H9 (cell line): ENCODE data around the gene CCDC88A. TPM values are rescaled to one million over a fixed set of nuclear protein-coding genes. Genes with fewer than 3 reads are reported as not detected.

Source experiments
- DNase-seq: peaks from one replicate; pipeline ENCODE4 v3.0.0-alpha.2; 2017
- H2AFZ ChIP-seq: one replicate; pipeline ENCODE4 v1.6.1; 2013; ENCODE audit warnings: mild to moderate bottlenecking, low read length, control low read depth, moderate library complexity
- H2AK5ac ChIP-seq: 2 replicates; pipeline ENCODE4 v1.6.1; 2013; ENCODE audit warnings: low read length, control low read depth, mixed read lengths; ENCODE audit not compliant: insufficient read length
- H2BK120ac ChIP-seq: one replicate; pipeline ENCODE4 v1.6.1; 2013; ENCODE audit warnings: low read depth, mild to moderate bottlenecking, low read length, control low read depth, inconsistent platforms; ENCODE audit not compliant: poor library complexity, severe bottlenecking
- H2BK12ac ChIP-seq: 2 replicates; pipeline ENCODE4 v1.6.1; 2013; ENCODE audit warnings: low read length, control low read depth, mixed read lengths, low read depth; ENCODE audit not compliant: insufficient read length
- H2BK15ac ChIP-seq: 2 replicates; pipeline ENCODE4 v1.6.1; 2013; ENCODE audit warnings: low read depth, low read length, control low read depth
- H2BK20ac ChIP-seq: one replicate; pipeline ENCODE4 v1.6.1; 2013; ENCODE audit warnings: low read depth, mild to moderate bottlenecking, low read length, control low read depth, inconsistent platforms; ENCODE audit not compliant: poor library complexity, severe bottlenecking
- H2BK5ac ChIP-seq: 2 replicates; pipeline ENCODE4 v1.6.1; 2013; ENCODE audit warnings: low read length, control low read depth, mixed read lengths; ENCODE audit not compliant: insufficient read length
- H3K14ac ChIP-seq: 2 replicates; pipeline ENCODE4 v1.6.1; 2013; ENCODE audit warnings: low read length, control low read depth; ENCODE audit not compliant: insufficient read depth
- H3K18ac ChIP-seq: 2 replicates; pipeline ENCODE4 v1.6.1; 2013; ENCODE audit warnings: low read depth, mild to moderate bottlenecking, mixed read lengths, low read length, control low read depth; ENCODE audit not compliant: insufficient read length
- H3K23ac ChIP-seq: 2 replicates; pipeline ENCODE4 v1.6.1; 2013; ENCODE audit warnings: low read length, control low read depth, mixed read lengths, low read depth; ENCODE audit not compliant: insufficient read length
- H3K23me2 ChIP-seq: 2 replicates; pipeline ENCODE4 v1.6.1; 2013; ENCODE audit warnings: low read depth, mild to moderate bottlenecking, mixed read lengths, low read length, control low read depth; ENCODE audit not compliant: insufficient read length, poor library complexity, severe bottlenecking
- H3K27ac ChIP-seq: 2 replicates; pipeline ENCODE4 v1.5.1; 2013; ENCODE audit warnings: low read length, control low read depth, mixed read lengths, low read depth; ENCODE audit not compliant: insufficient read length
- H3K27me3 ChIP-seq: 2 replicates; pipeline ENCODE4 v1.6.1; 2013; ENCODE audit warnings: low read length, control low read depth, inconsistent platforms; ENCODE audit not compliant: insufficient read depth
- H3K4ac ChIP-seq: 2 replicates; pipeline ENCODE4 v1.6.1; 2013; ENCODE audit warnings: low read depth, mild to moderate bottlenecking, control low read depth, inconsistent platforms, low read length, moderate library complexity
- H3K4me1 ChIP-seq: 2 replicates; pipeline ENCODE4 v1.6.1; 2013; ENCODE audit warnings: low read length, control low read depth, inconsistent platforms; ENCODE audit not compliant: insufficient read depth
- H3K4me2 ChIP-seq: 2 replicates; pipeline ENCODE4 v1.6.1; 2013; ENCODE audit warnings: low read length, control low read depth, mixed read lengths; ENCODE audit not compliant: insufficient read length, insufficient read depth
- H3K56ac ChIP-seq: 2 replicates; pipeline ENCODE4 v1.6.1; 2013; ENCODE audit warnings: low read depth, mild to moderate bottlenecking, mixed read lengths, low read length, control low read depth; ENCODE audit not compliant: insufficient read length
- H3K79me1 ChIP-seq: 2 replicates; pipeline ENCODE4 v1.6.1; 2013; ENCODE audit warnings: low read depth, mild to moderate bottlenecking, moderate library complexity, low read length, control low read depth, inconsistent platforms; ENCODE audit not compliant: insufficient read depth, poor library complexity, severe bottlenecking
- H3K79me2 ChIP-seq: 2 replicates; pipeline ENCODE4 v1.6.1; 2013; ENCODE audit warnings: low read length, control low read depth, inconsistent platforms; ENCODE audit not compliant: insufficient read depth
- H3K9ac ChIP-seq: 2 replicates; pipeline ENCODE4 v1.6.1; 2013; ENCODE audit warnings: low read length, control low read depth, mixed read lengths; ENCODE audit not compliant: insufficient read length; ENCODE audit errors: extremely low read depth
- H3K9me3 ChIP-seq: one replicate; pipeline ENCODE4 v1.6.1; 2013; ENCODE audit warnings: low read depth, low read length, inconsistent platforms; ENCODE audit not compliant: control insufficient read depth
- H3T11ph ChIP-seq: one replicate; pipeline ENCODE4 v1.6.1; 2013; ENCODE audit warnings: mild to moderate bottlenecking, low read length, control low read depth, inconsistent platforms
- H4K20me1 ChIP-seq: one replicate; pipeline ENCODE4 v1.6.1; 2013; ENCODE audit not compliant: control insufficient read depth, insufficient read length, insufficient read depth
- H4K5ac ChIP-seq: 2 replicates; pipeline ENCODE4 v1.6.1; 2013; ENCODE audit warnings: low read depth, mild to moderate bottlenecking, mixed read lengths, low read length, control low read depth; ENCODE audit not compliant: insufficient read length
- H4K8ac ChIP-seq: replicated peaks from 2 replicates; pipeline ENCODE4 v1.6.1; 2013; ENCODE audit warnings: low read length, control low read depth, mixed read lengths, low read depth; ENCODE audit not compliant: insufficient read length
- H4K91ac ChIP-seq: 2 replicates; pipeline ENCODE4 v1.6.1; 2013; ENCODE audit warnings: low read depth, mild to moderate bottlenecking, moderate library complexity, mixed read lengths, low read length, control low read depth; ENCODE audit not compliant: insufficient read length
- H3K27ac Mint-ChIP-seq, 3 experiments: 2 replicates in 2 of 3; 3 replicates in 1 of 3; pipeline ENCODE4 v1.8.0; 2020 to 2021; ENCODE audit warnings: mixed read lengths in 3 of 3, mild to moderate bottlenecking in 1 of 3, moderate library complexity in 1 of 3
- H3K27me3 Mint-ChIP-seq: 2 replicates; pipeline ENCODE4 v1.8.0; 2021; ENCODE audit warnings: low read depth, mild to moderate bottlenecking, moderate library complexity, mixed read lengths
- H3K36me3 Mint-ChIP-seq, 3 experiments: 2 replicates in 2 of 3; 3 replicates in 1 of 3; pipeline ENCODE4 v1.8.0; 2020 to 2021; ENCODE audit warnings: low read depth in 3 of 3, mixed read lengths in 3 of 3; ENCODE audit not compliant: insufficient read depth in 1 of 3
- H3K4me1 Mint-ChIP-seq, 2 experiments: 2 replicates each; pipeline ENCODE4 v1.8.0; 2020; ENCODE audit warnings: mixed read lengths in 2 of 2
- H3K4me3 Mint-ChIP-seq, 2 experiments: 2 replicates in 1 of 2; 3 replicates in 1 of 2; pipeline ENCODE4 v1.8.0; 2020 to 2021; ENCODE audit warnings: mild to moderate bottlenecking in 2 of 2, mixed read lengths in 2 of 2, moderate library complexity in 1 of 2
- H3K9me3 Mint-ChIP-seq, 2 experiments: 2 replicates in 1 of 2; 3 replicates in 1 of 2; pipeline ENCODE4 v1.8.0; 2020; ENCODE audit warnings: mild to moderate bottlenecking in 2 of 2, mixed read lengths in 2 of 2, moderate library complexity in 1 of 2
- WGBS: extraction: QIAGEN DNeasy Blood & Tissue Kit; methylation state at CpG from one replicate; pipeline ENCODE4 v1.1.7; 2013; ENCODE audit warnings: missing lambda C conversion rate, low lambda C conversion rate, mixed read lengths; ENCODE audit not compliant: insufficient read length; ENCODE audit errors: extremely low coverage; 5-methylcytosine and 5-hydroxymethylcytosine counted together
- total RNA-seq: library from RNA; stranded (reverse); gene quantifications from 2 replicates; pipeline ENCODE4 v1.2.1, GENCODE V29; 2021
- TF ChIP-seq, protein P1 (sequence below): fragments of 200-600 bp; sonication (generic); conservative IDR thresholded peaks from 3 replicates; pipeline ENCODE4 v1.8.0; 2021; ENCODE audit warnings: antibody characterized with exemption, mild to moderate bottlenecking

Gene CCDC88A
- total RNA-seq, 1 experiment from 2014 or later = 91.8 TPM

DNA sequence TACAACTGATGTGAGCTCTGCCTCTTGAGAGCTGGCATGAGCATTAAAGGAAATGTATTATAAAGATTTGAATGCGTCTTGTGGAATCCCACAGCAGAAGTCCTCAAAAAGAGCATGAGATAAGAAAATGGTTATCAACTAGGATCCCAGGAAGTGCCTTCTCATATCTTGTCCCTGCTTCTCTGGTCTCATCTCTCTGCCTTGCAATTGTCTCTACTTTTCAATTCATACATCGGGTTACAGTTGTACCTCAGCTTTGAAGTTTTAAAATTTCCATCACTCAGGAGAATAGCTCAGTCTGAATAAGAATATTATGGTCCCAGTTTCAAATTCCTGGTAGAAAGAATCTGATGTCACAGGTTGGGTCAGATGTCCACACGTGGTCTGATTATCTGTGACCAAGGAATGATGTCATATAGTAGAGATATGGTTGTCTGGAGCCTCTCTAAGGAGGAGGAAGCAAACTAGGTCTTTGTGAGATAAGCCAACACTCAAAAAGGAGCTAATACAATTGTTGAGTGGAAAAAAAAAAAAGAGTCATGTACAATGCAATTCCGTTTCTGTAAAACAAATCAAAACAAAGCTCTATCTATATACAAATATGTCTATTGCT is 21.7 kb upstream of the CCDC88A start:
- no peak overlapping the region for H3K14ac ChIP-seq
- WGBS = no CpG with 5 or more reads among the region's 4 CpGs
- no peak overlapping the region for H4K91ac ChIP-seq
- no peaks in the 10 kb centered on the region for H3K27me3 ChIP-seq
- peaks cover 8 to 12% (median 11%) of the 10 kb centered on the region in 3 experiments for H3K36me3 Mint-ChIP-seq
- H3K4me1 ChIP-seq = no peaks in the 10 kb centered on the region
- H3K79me1 ChIP-seq = no peaks in the 10 kb centered on the region
- no peak overlapping the region for H3K27ac ChIP-seq
- H3K9me3 Mint-ChIP-seq = peaks cover 16 to 20% of the 10 kb centered on the region in 2 experiments
- no peak overlapping the region for H2BK20ac ChIP-seq
- H2BK5ac ChIP-seq = no peak overlapping the region
- H3K9me3 ChIP-seq = no peaks in the 10 kb centered on the region
- no peak overlapping the region for H4K5ac ChIP-seq
- no peaks in the 10 kb centered on the region for H3K4me1 Mint-ChIP-seq
- no peak overlapping the region for H3K23ac ChIP-seq
- no peak overlapping the region for H3K27ac Mint-ChIP-seq
- no peak overlapping the region for H2BK120ac ChIP-seq
- no peak overlapping the region for H2AFZ ChIP-seq
- H3K18ac ChIP-seq = no peak overlapping the region
- no peak for DNase-seq
- no peaks in the 10 kb centered on the region for H3K23me2 ChIP-seq
- H3K9ac ChIP-seq = no peak overlapping the region
- no peak overlapping the region for H3K4ac ChIP-seq
- H2AK5ac ChIP-seq = no peak overlapping the region
- no peak overlapping the region for H3K56ac ChIP-seq
- no peak overlapping the region for H2BK12ac ChIP-seq
- H4K20me1 ChIP-seq = no peaks in the 10 kb centered on the region
- no peak overlapping the region for H2BK15ac ChIP-seq
- H4K8ac ChIP-seq = no peak overlapping the region
- H3T11ph ChIP-seq = no peak overlapping the region
- TF ChIP-seq, protein P1, sequence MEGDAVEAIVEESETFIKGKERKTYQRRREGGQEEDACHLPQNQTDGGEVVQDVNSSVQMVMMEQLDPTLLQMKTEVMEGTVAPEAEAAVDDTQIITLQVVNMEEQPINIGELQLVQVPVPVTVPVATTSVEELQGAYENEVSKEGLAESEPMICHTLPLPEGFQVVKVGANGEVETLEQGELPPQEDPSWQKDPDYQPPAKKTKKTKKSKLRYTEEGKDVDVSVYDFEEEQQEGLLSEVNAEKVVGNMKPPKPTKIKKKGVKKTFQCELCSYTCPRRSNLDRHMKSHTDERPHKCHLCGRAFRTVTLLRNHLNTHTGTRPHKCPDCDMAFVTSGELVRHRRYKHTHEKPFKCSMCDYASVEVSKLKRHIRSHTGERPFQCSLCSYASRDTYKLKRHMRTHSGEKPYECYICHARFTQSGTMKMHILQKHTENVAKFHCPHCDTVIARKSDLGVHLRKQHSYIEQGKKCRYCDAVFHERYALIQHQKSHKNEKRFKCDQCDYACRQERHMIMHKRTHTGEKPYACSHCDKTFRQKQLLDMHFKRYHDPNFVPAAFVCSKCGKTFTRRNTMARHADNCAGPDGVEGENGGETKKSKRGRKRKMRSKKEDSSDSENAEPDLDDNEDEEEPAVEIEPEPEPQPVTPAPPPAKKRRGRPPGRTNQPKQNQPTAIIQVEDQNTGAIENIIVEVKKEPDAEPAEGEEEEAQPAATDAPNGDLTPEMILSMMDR = no peak
- no peak overlapping the region for H3K4me3 Mint-ChIP-seq
- H3K27me3 Mint-ChIP-seq = no peaks in the 10 kb centered on the region; the same call in 1 of the 2 replicates
- H3K79me2 ChIP-seq = no peaks in the 10 kb centered on the region
- H3K4me2 ChIP-seq = no peak overlapping the region
